Activated naive CD4-positive, alpha-beta T cell treated with anti-CD3 and anti-CD28 coated beads, Interleukin-2, amount 50 U/mL, for 24 hours (primary cell): ENCODE results near the gene SRGAP1.
"Not testable (repeated sequence)": the region's sequence is repeated elsewhere in the genome, so short reads cannot be mapped to it uniquely, and the experiment has no call there.

Source experiments
- H3K27ac Mint-ChIP-seq: one replicate; pipeline ENCODE4 v1.8.0; 2021; ENCODE audit warnings: mild to moderate bottlenecking, mixed read lengths
- H3K27me3 Mint-ChIP-seq: one replicate; pipeline ENCODE4 v1.8.0; 2021; ENCODE audit warnings: mixed read lengths
- H3K36me3 Mint-ChIP-seq: one replicate; pipeline ENCODE4 v1.8.0; 2021; ENCODE audit warnings: mixed read lengths
- H3K4me1 Mint-ChIP-seq: one replicate; pipeline ENCODE4 v1.8.0; 2021; ENCODE audit warnings: mixed read lengths
- H3K4me3 Mint-ChIP-seq: one replicate; pipeline ENCODE4 v1.8.0; 2021; ENCODE audit warnings: mild to moderate bottlenecking, mixed read lengths
- H3K9me3 Mint-ChIP-seq: one replicate; pipeline ENCODE4 v1.8.0; 2021; ENCODE audit warnings: mixed read lengths

The SRGAP1 gene

DNA sequence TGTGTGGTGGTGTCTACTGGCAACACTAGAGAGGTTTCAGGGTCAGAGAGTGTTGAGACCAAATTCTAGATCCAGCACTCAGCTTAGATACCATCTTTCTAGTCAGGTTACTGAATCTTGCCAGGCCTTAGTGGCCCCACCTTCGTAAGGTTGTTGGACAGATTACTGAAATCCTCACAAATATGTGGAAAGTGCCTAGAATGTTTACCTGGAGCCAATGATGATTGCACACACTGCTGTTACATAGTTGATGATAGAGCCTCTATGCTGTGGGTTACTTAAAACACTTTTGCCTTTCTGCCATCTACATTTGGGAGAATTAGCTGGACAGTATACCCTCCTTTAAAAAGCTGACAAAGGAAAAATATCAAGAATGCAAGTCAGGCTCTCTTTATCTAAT is 33.2 kb downstream of the SRGAP1 start:
- no peak overlapping the region for H3K4me3 Mint-ChIP-seq
- no peak overlapping the region for H3K27ac Mint-ChIP-seq
- H3K4me1 Mint-ChIP-seq = no peaks in the 10 kb centered on the region
- peaks cover 4% of the 10 kb centered on the region for H3K27me3 Mint-ChIP-seq
- no peaks in the 10 kb centered on the region for H3K36me3 Mint-ChIP-seq
- no peaks in the 10 kb centered on the region for H3K9me3 Mint-ChIP-seq

DNA sequence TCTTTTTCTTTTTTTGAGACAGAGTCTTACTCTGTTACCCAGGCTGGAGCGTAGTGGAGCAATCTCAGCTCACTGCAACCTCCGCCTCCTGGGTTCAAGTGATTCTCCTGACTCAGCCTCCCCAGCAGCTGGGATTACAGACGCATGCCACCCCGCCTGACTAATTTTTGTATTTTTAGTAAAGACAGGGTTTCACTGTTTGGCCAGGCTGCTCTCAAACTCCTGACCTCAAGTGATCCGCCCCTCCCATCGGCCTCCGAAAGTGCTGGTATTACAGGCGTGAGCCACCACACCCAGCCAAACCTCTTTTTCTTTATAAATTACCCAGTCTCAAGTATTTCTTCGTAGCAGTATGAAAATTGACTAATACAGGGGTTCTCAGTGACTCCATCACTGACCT is 35.7 kb downstream of the SRGAP1 start:
- H3K27ac Mint-ChIP-seq, H3K4me3 Mint-ChIP-seq, H3K27me3 Mint-ChIP-seq, H3K36me3 Mint-ChIP-seq, H3K4me1 Mint-ChIP-seq, H3K9me3 Mint-ChIP-seq: not testable (repeated sequence)

DNA sequence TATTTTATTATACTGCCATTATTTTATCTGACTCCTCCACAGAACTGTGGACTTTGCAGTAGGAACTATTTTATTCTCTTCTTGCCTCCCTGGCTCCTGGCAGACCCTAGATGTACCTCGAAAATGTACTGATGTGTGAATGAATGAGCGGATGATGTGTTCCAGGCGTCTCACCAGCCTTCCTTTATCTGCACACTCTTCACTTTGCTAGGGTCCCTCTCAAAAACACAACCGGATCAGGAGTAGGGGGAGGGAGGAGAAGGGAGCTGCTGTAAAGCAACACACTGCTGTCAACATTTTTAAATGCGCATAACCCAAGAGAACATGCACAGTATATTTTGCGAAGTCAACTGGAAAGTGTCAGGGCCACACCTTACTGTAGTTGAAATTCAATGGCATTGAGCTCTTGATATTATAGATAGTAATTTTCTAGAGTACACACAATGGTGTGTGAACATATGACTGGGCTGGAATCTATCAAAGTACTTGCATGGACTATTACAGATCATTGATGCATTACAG is 36.3 kb downstream of the SRGAP1 start:
- Mint-ChIP-seq H3K4me3 (no peak overlapping the region), H3K27me3 (peaks cover 3% of the 10 kb centered on the region), H3K36me3 (no peaks in the 10 kb centered on the region), H3K4me1 (no peaks in the 10 kb centered on the region), H3K27ac (no peak overlapping the region), H3K9me3 (no peaks in the 10 kb centered on the region)

DNA sequence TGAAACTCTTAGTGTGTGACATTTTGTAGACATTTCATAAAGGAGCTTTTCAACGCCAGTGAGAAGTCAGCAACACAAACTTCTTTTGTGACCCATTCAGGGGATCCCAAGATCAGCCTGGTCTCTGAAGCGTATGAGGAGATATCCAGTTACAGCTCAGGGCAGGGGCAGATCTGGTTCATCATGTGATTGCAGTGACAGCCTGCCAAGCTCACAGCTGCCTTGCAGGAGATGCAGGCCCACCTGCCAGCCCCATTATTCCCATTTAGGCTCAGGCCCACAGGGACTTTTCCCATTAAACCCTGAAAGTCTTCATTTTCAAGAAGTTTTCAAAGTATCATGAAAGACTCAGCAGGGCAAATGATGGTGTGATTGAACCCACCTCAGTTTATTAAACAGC is 38.3 kb downstream of the SRGAP1 start:
- H3K4me3 Mint-ChIP-seq = no peak overlapping the region
- no peaks in the 10 kb centered on the region for H3K4me1 Mint-ChIP-seq
- no peak overlapping the region for H3K27ac Mint-ChIP-seq
- peaks cover 5% of the 10 kb centered on the region for H3K27me3 Mint-ChIP-seq
- no peaks in the 10 kb centered on the region for H3K36me3 Mint-ChIP-seq
- H3K9me3 Mint-ChIP-seq = no peaks in the 10 kb centered on the region

DNA sequence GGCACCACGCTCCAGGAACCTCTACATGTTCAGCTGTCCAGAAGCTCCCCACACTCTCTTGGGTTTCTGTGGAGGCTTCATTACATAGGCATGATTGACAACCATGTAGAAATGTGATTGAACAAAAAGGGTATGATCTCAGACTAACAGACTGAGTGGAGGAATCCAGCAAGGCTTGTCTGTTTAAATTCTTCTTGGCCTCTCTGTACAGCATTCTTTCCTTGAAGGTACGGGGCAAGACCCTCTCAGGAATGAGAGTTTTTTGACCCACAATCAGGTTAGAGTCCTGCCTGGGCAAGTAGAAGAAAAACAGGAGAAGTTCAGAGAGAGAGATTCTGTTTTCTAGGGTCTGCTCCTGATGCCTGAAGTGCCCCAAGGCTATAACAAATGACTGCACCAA is 40.9 kb downstream of the SRGAP1 start:
- Mint-ChIP-seq H3K9me3 (no peaks in the 10 kb centered on the region), H3K27me3 (peaks cover 7% of the 10 kb centered on the region), H3K36me3 (no peaks in the 10 kb centered on the region), H3K4me3 (no peak overlapping the region), H3K27ac (no peak overlapping the region), H3K4me1 (no peaks in the 10 kb centered on the region)

DNA sequence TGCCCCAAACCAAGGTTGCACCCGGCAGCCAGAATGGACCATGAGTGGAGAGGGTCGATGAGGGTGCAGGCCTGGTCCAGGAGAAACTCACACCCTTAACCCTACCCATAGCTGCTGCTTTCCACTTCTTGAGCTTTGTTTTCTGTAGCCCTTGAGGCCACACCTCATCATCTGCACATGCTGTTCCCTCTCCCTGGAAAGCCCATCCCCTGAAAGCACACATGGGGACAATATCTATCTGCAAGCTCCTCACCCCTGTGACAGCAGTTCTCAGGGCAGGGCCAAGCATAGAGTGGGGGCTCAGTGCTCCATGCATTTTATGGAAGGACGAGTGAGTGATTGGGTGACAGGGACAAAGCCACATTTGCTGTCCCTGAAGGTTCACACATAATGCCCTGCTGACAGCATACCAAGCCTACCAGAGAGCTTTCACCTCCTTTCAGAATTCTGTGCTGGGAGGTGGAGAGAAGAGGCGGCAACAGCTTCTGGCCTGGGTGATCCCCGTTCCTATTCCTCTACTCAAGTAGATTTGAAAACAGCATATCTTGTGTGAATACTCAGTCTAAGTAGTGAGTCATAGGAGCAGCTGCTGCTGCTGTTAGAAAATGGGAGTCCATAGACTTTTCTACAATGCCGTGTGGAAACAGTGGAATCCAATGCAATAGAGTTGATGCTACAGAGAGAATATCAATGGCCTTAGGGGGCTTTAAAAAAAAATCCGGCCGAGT is 44.6 kb downstream of the SRGAP1 start:
- H3K27me3 Mint-ChIP-seq = peaks cover 8% of the 10 kb centered on the region
- H3K36me3 Mint-ChIP-seq = no peaks in the 10 kb centered on the region
- no peaks in the 10 kb centered on the region for H3K9me3 Mint-ChIP-seq
- no peaks in the 10 kb centered on the region for H3K4me1 Mint-ChIP-seq
- H3K4me3 Mint-ChIP-seq = no peak overlapping the region
- H3K27ac Mint-ChIP-seq = no peak overlapping the region

DNA sequence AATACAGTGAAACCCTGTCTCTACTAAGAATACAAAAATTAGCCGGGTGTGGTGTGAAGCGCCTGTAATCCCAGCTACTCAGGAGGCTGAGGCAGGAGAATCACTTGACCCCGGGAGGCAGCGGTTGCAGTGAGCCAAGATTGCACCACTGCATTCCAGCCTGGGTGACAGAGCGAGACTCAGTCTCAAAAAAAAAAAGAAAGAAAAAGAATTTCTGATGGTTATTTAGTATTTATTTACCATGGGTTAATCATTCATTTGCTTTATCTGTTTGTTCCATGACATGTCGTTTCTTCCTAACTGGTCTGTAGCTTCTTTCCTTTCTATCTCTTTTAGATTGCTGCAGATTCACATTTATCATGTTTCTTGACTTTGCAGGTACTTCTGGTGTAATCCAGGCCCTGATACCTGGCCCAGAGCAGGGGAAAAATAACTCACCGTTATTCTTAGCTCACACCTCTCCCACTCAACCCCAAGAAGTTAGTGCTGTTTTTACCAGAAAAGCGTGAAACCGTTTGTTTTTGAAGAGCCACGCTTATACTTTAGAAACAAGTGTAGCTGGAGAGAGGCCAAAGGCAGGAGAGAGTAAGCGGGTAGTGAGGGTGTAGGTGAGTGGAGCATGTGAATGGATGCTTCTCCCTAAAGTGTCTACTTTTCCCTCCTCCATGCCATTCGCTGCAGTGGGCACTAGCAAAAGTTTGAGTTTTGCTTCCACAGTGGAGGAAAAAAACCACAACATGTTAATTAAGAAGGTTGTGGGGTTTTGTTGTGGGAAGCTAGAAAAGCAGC is 45.4 kb downstream of the SRGAP1 start:
- no peak overlapping the region for H3K27ac Mint-ChIP-seq
- no peaks in the 10 kb centered on the region for H3K36me3 Mint-ChIP-seq
- H3K4me1 Mint-ChIP-seq = no peaks in the 10 kb centered on the region
- no peaks in the 10 kb centered on the region for H3K9me3 Mint-ChIP-seq
- H3K4me3 Mint-ChIP-seq = no peak overlapping the region
- peaks cover 12% of the 10 kb centered on the region for H3K27me3 Mint-ChIP-seq

DNA sequence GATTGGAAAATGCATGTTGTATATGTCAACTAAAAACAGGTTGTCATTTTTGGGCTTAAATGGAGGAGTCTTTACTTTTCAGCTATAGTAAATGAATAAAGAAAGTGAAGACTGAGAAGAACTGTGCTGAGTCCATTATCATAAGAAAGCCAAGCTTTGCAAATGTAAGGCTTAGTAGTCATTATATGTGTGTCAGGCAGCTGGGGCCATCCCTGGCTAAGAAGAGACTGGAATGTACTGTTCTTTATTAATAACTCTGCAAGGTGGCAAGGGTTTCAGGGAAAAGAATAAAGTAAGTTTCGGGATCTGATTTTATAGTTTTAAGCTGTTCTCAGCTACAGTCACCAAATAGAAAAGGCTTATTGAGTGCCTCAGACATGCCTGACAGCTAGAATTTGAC is 48.7 kb downstream of the SRGAP1 start:
- no peaks in the 10 kb centered on the region for H3K4me1 Mint-ChIP-seq
- no peak overlapping the region for H3K27ac Mint-ChIP-seq
- peaks cover 12% of the 10 kb centered on the region for H3K27me3 Mint-ChIP-seq
- H3K36me3 Mint-ChIP-seq = no peaks in the 10 kb centered on the region
- H3K9me3 Mint-ChIP-seq = no peaks in the 10 kb centered on the region
- no peak overlapping the region for H3K4me3 Mint-ChIP-seq

DNA sequence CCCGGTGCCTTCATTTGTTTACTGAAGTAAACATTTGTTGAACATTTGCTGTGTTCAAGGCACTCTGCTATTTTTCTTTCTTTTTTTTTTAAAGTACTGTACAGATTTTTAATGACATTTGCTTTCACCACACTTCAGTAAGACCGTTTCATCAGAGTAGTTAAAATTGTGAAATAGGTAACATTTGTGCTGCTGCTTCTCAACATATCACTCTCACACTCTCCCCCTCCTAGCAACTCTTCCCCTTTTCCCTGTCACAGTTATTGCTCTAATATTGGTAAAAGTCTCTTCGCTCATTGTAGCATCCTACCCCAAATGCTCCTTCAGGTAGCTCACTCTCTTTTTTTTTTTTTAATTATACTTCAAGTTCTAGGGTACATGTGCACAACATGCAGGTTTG is 49.6 kb downstream of the SRGAP1 start:
- no peaks in the 10 kb centered on the region for H3K9me3 Mint-ChIP-seq
- peaks cover 10% of the 10 kb centered on the region for H3K27me3 Mint-ChIP-seq
- H3K36me3 Mint-ChIP-seq = no peaks in the 10 kb centered on the region
- H3K4me1 Mint-ChIP-seq = no peaks in the 10 kb centered on the region
- no peak overlapping the region for H3K4me3 Mint-ChIP-seq
- H3K27ac Mint-ChIP-seq = no peak overlapping the region

DNA sequence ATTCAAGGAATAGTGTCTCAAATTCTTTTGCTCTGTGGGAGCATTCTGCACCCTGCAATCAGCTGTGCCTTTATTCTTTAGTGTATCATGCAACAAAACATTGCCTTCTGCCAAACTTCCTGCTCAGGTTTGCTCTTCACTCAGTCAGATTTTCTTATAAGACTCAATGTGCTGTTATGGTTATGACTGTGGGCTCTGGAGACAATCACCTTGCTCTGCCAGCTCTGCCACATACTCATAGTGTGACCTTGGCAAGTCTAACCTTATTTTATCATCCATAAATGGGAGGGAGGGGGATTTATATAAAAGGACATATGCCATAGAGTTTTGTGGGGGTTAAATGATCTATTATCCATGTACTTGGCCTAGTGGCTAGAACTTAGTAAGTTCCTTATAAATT is 51.3 kb downstream of the SRGAP1 start:
- no peak overlapping the region for H3K27ac Mint-ChIP-seq
- no peaks in the 10 kb centered on the region for H3K36me3 Mint-ChIP-seq
- no peaks in the 10 kb centered on the region for H3K9me3 Mint-ChIP-seq
- H3K4me1 Mint-ChIP-seq = no peaks in the 10 kb centered on the region
- no peak overlapping the region for H3K4me3 Mint-ChIP-seq
- H3K27me3 Mint-ChIP-seq = peaks cover 11% of the 10 kb centered on the region

DNA sequence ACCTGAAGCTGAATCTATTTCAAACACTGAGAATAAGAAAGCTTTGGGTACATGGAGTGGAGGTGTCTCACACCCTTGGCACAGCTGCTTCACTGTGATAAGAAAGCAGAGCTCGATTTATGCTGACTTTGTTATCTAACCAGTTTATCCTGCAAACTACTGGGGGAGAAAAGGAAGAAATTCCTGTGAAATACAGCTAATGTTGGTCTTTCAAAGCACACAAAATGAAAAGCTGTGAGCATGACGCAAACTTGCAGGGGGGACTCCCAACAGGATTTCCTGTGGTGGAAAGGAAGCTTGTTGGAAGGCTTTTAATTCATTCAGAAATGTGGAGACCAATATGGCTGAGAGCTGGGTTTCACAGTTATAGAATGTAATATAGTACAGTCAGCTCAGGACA is 53.4 kb downstream of the SRGAP1 start:
- Mint-ChIP-seq H3K36me3 (no peaks in the 10 kb centered on the region), H3K27me3 (peaks cover 11% of the 10 kb centered on the region), H3K9me3 (no peaks in the 10 kb centered on the region), H3K27ac (no peak overlapping the region), H3K4me3 (no peak overlapping the region), H3K4me1 (no peaks in the 10 kb centered on the region)

DNA sequence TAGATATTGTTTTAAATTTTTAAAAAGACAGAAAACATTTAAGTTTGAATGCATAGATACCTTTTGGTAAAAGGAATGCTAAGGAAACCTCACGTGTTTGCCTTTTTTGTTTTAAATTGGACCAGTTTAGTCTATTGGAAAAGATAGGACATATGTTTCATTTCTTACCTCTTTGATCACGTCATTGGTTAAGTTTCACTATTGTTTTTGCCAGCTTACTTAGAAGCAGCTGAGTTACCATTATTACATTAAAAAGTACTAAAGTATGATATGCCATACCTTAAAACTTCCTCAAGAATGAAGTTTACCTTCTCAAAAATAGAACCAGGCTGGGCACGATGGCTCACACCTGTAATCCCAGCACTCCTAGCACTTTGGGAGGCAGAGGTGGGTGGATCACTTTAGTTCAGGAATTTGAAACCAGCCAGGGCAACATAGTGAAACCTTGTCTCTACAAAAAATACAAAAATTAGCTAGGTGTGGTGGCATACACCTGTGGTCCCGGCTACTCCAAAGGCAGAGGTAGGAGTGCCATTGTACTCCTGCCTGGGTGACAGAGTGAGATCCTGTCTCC is 54.4 kb downstream of the SRGAP1 start:
- no peak overlapping the region for H3K27ac Mint-ChIP-seq
- H3K36me3 Mint-ChIP-seq = no peaks in the 10 kb centered on the region
- no peaks in the 10 kb centered on the region for H3K9me3 Mint-ChIP-seq
- no peak overlapping the region for H3K4me3 Mint-ChIP-seq
- H3K4me1 Mint-ChIP-seq = no peaks in the 10 kb centered on the region
- peaks cover 11% of the 10 kb centered on the region for H3K27me3 Mint-ChIP-seq

DNA sequence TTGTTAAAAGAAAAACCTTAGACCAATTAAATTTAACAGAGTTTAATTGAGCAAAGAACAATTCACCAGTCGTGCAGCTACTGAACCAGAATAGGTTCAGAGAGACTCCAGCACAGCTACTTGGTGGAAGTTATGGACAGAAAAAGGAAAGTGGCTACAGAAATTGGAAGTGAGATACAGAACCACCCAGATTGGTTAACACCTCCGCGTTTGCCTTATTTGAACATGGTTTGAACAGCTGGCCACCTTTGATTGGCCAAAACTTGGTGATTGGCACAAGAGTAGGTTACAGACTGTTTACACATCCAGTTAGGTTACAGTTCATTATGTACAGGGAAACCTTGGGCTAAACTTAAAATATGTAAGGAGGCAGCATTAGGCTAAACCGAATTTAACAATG is 54.9 kb downstream of the SRGAP1 start:
- H3K27ac Mint-ChIP-seq = no peak overlapping the region
- no peaks in the 10 kb centered on the region for H3K9me3 Mint-ChIP-seq
- H3K4me1 Mint-ChIP-seq = no peaks in the 10 kb centered on the region
- no peak overlapping the region for H3K4me3 Mint-ChIP-seq
- H3K27me3 Mint-ChIP-seq = peaks cover 12% of the 10 kb centered on the region
- H3K36me3 Mint-ChIP-seq = no peaks in the 10 kb centered on the region

DNA sequence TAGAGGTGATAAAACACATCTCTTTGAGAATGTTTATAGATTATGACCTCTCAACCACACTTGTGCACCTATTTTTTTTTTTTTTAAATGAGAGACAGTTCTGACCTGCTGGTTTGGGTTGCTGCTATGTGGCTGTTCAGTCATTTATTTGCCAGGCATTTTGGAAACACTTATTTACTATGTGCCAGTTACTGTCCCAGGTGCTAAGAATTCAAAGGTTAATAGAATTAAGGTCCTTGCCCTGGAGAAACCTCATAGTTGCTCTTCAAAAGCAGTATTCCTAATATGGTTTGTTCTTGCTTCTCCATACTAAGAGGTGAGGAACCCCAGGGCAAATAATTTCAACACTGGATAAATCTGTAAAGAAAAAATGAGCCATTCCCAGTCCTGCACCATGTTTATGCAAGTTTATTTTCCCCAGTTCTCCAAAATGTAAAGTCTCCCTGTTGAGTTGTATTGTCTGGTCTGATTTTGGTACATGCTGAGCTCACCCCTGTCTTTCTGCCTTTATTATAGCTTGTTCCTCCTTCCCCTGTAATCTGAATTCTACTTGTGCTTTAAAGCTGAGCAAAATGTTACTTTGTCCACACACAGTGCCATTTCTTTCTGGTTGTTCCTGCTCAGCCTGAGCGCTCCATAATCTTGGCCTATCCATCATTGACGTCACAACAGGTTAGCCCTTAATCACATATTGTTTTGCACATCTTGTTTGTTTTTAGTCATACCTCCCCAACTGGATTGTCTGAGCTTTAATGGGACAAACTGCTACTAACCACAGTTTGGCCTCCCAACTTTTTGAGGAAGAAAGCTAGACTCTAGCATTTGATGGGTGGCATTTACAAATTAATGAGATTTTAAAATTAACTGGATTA is 56.7 kb downstream of the SRGAP1 start:
- H3K4me1 Mint-ChIP-seq = no peaks in the 10 kb centered on the region
- no peaks in the 10 kb centered on the region for H3K36me3 Mint-ChIP-seq
- H3K4me3 Mint-ChIP-seq = no peak overlapping the region
- H3K27ac Mint-ChIP-seq = no peak overlapping the region
- no peaks in the 10 kb centered on the region for H3K9me3 Mint-ChIP-seq
- H3K27me3 Mint-ChIP-seq = peaks cover 9% of the 10 kb centered on the region

DNA sequence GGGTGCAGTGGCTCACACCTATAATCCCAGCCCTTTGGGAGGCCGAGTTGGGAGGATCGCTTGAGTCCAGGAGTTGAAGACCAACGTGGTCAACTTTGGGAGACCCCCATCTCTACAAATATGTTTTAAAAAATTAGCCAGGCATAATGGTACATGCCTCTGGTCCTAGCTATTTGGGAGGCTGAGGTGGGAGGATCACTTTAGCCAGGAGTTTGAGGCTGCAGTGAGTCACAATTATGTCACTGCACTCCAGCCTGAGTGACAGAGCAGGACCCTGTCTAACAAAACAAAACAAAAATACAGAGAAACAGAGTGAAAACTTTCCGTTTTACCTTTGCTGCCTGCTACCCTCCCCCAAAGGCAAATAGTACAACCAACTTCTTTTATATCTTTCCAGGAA is 60.2 kb downstream of the SRGAP1 start:
- Mint-ChIP-seq H3K27ac (no peak overlapping the region), H3K4me3 (no peak overlapping the region), H3K4me1 (no peaks in the 10 kb centered on the region), H3K9me3 (no peaks in the 10 kb centered on the region), H3K36me3 (no peaks in the 10 kb centered on the region), H3K27me3 (peaks cover 7% of the 10 kb centered on the region)
